IPS-15b (cell line): Measurements from ENCODE around the gene MS4A8.
"Not testable (repeated sequence)": the region's sequence is repeated elsewhere in the genome, so short reads cannot be mapped to it uniquely, and the experiment has no call there.

Source experiments
- H3K27me3 ChIP-seq: one replicate; pipeline ENCODE4 v1.6.1; 2013; ENCODE audit warnings: low read length; ENCODE audit not compliant: control insufficient read depth, insufficient read depth
- H3K36me3 ChIP-seq: one replicate; pipeline ENCODE4 v1.6.1; 2013; ENCODE audit warnings: low read length; ENCODE audit not compliant: control insufficient read depth, insufficient read depth
- H3K4me1 ChIP-seq: one replicate; pipeline ENCODE4 v1.6.1; 2013; ENCODE audit warnings: mild to moderate bottlenecking, low read length; ENCODE audit not compliant: control insufficient read depth, insufficient read depth
- H3K4me3 ChIP-seq: one replicate; pipeline ENCODE4 v1.5.1; 2013; ENCODE audit warnings: low read depth, low read length
- H3K9ac ChIP-seq: one replicate; pipeline ENCODE4 v1.6.1; 2013; ENCODE audit warnings: low read depth, mild to moderate bottlenecking, low read length
- H3K9me3 ChIP-seq: one replicate; pipeline ENCODE4 v1.6.1; 2013; ENCODE audit warnings: mild to moderate bottlenecking, low read length; ENCODE audit not compliant: control insufficient read depth, insufficient read depth

The MS4A8 gene

GRCh38 chr11:60699284-60699691, at the start of gene MS4A8:
MS4A8 (plus strand) TSS chr11:60699612; CDS start chr11:60700861, 1,249 bp downstream.
- H3K4me1 ChIP-seq: no peaks in the 10 kb centered on the region
- H3K9me3 ChIP-seq: no peaks in the 10 kb centered on the region
- H3K36me3 ChIP-seq: no peaks in the 10 kb centered on the region
- H3K9ac ChIP-seq: no peak within 1 kb of the TSS
- H3K27me3 ChIP-seq: no peaks in the 10 kb centered on the region
- no peak within 1 kb of the TSS for H3K4me3 ChIP-seq

GRCh38 chr11:60657888-60658287, 41.5 kb upstream of the MS4A8 start:
- H3K36me3 ChIP-seq: no peaks in the 10 kb centered on the region
- H3K4me1 ChIP-seq: no peaks in the 10 kb centered on the region
- H3K9me3 ChIP-seq: no peaks in the 10 kb centered on the region
- H3K4me3 ChIP-seq: no peak overlapping the region
- H3K9ac ChIP-seq: no peak overlapping the region
- H3K27me3 ChIP-seq: no peaks in the 10 kb centered on the region

- Histone ChIP-seq H3K27me3 (no peaks in the 10 kb centered on the region), H3K36me3 (no peaks in the 10 kb centered on the region), H3K4me1 (no peaks in the 10 kb centered on the region)
Measured at GRCh38 chr11:60658409-60658808, 41.0 kb upstream of the MS4A8 start.

GRCh38 chr11:60672255-60672654, 27.2 kb upstream of the MS4A8 start:
- H3K4me3 ChIP-seq: no peak overlapping the region
- H3K9ac ChIP-seq: no peak overlapping the region
- no peaks in the 10 kb centered on the region for H3K27me3 ChIP-seq
- H3K36me3 ChIP-seq: no peaks in the 10 kb centered on the region
- H3K4me1 ChIP-seq: no peaks in the 10 kb centered on the region
- H3K9me3 ChIP-seq: no peaks in the 10 kb centered on the region

More at GRCh38 chr11:60658409-60658808, 41.0 kb upstream of the MS4A8 start:
- H3K9me3 ChIP-seq: no peaks in the 10 kb centered on the region
- H3K4me3 ChIP-seq: no peak overlapping the region
- no peak overlapping the region for H3K9ac ChIP-seq

- H3K4me1 ChIP-seq, H3K27me3 ChIP-seq, H3K36me3 ChIP-seq, H3K4me3 ChIP-seq, H3K9ac ChIP-seq: not testable (repeated sequence)
- H3K9me3 ChIP-seq: peaks cover 10% of the 10 kb centered on the region
Measured at GRCh38 chr11:60678231-60678630, 21.2 kb upstream of the MS4A8 start.

GRCh38 chr11:60679879-60680278, 19.5 kb upstream of the MS4A8 start:
- Histone ChIP-seq H3K4me1 (no peaks in the 10 kb centered on the region), H3K27me3 (no peaks in the 10 kb centered on the region), H3K9me3 (peaks cover 10% of the 10 kb centered on the region), H3K9ac (no peak overlapping the region), H3K4me3 (no peak overlapping the region), H3K36me3 (no peaks in the 10 kb centered on the region)

- Histone ChIP-seq H3K9me3 (peaks cover 10% of the 10 kb centered on the region), H3K4me1 (no peaks in the 10 kb centered on the region), H3K9ac (no peak overlapping the region)
Measured at GRCh38 chr11:60680455-60681119, 18.8 kb upstream of the MS4A8 start.

GRCh38 chr11:60684541-60684848, 14.9 kb upstream of the MS4A8 start:
- not testable (repeated sequence) for H3K4me1 ChIP-seq, H3K4me3 ChIP-seq, H3K27me3 ChIP-seq, H3K9me3 ChIP-seq, H3K9ac ChIP-seq, H3K36me3 ChIP-seq

More at GRCh38 chr11:60680455-60681119, 18.8 kb upstream of the MS4A8 start:
- H3K27me3 ChIP-seq: no peaks in the 10 kb centered on the region
- H3K4me3 ChIP-seq: no peak overlapping the region
- no peaks in the 10 kb centered on the region for H3K36me3 ChIP-seq

- Histone ChIP-seq H3K4me3 (no peak overlapping the region), H3K4me1 (no peaks in the 10 kb centered on the region), H3K9me3 (no peaks in the 10 kb centered on the region), H3K9ac (no peak overlapping the region), H3K27me3 (no peaks in the 10 kb centered on the region), H3K36me3 (no peaks in the 10 kb centered on the region)
Measured at GRCh38 chr11:60691661-60692060, 7.8 kb upstream of the MS4A8 start.

- Histone ChIP-seq H3K9ac (no peak overlapping the region), H3K4me3 (no peak overlapping the region), H3K9me3 (no peaks in the 10 kb centered on the region), H3K4me1 (no peaks in the 10 kb centered on the region), H3K36me3 (no peaks in the 10 kb centered on the region), H3K27me3 (no peaks in the 10 kb centered on the region)
Measured at GRCh38 chr11:60699936-60700335, 524 bp downstream of the MS4A8 start.

GRCh38 chr11:60700689-60701468, 1.5 kb downstream of the MS4A8 start:
- peaks cover 2% of the 10 kb centered on the region for H3K27me3 ChIP-seq
- no peak overlapping the region for H3K4me3 ChIP-seq
- H3K36me3 ChIP-seq: no peaks in the 10 kb centered on the region
- no peaks in the 10 kb centered on the region for H3K9me3 ChIP-seq
- H3K4me1 ChIP-seq: no peaks in the 10 kb centered on the region
- H3K9ac ChIP-seq: no peak overlapping the region

- H3K36me3 ChIP-seq: no peaks in the 10 kb centered on the region
- H3K9me3 ChIP-seq: no peaks in the 10 kb centered on the region
- H3K27me3 ChIP-seq: peaks cover 2% of the 10 kb centered on the region
- H3K9ac ChIP-seq: no peak overlapping the region
- H3K4me1 ChIP-seq: no peaks in the 10 kb centered on the region
- no peak overlapping the region for H3K4me3 ChIP-seq
Measured at GRCh38 chr11:60701469-60701818, 2.0 kb downstream of the MS4A8 start.
